Cardiac muscle cell (in vitro differentiated cells and primary cell): ENCODE results near the gene ZNF239. TPM values are rescaled to one million over a fixed set of nuclear protein-coding genes. Genes with fewer than 3 reads are reported as not detected.
A peak's percentile ranks its signal among the peaks of the same experiment; 100 is the strongest.
"Not testable (repeated sequence)": the region's sequence is repeated elsewhere in the genome, so short reads cannot be mapped to it uniquely, and the experiment has no call there.

Experiments used
- DNase-seq, 2 donors: peaks; one replicate each; pipeline versions ENCODE4 v3.0.0 to v3.0.0-alpha.2; 2010 to 2017; ENCODE audit warnings: low read depth in 1 of 2, low spot score in 1 of 2
- H3K27ac ChIP-seq: fragments of 200-600 bp; sonication (generic); 2 replicates; pipeline ENCODE4 v1.5.1; 2016
- H3K27me3 ChIP-seq: fragments of 200-600 bp; sonication (generic); 2 replicates; pipeline ENCODE4 v1.6.0; 2016; ENCODE audit warnings: control low read depth
- H3K36me3 ChIP-seq: fragments of 200-600 bp; sonication (generic); 2 replicates; pipeline ENCODE4 v1.5.1; 2016; ENCODE audit warnings: control low read depth
- H3K4me1 ChIP-seq: fragments of 200-600 bp; sonication (generic); 2 replicates; pipeline ENCODE4 v1.8.1; 2017; ENCODE audit warnings: low read depth, mild to moderate bottlenecking, mixed run types
- H3K4me3 ChIP-seq: fragments of 200-600 bp; sonication (generic); 2 replicates; pipeline ENCODE4 v1.5.1; 2016; ENCODE audit warnings: mild to moderate bottlenecking
- H3K9me3 ChIP-seq: fragments of 200-600 bp; sonication (generic); 2 replicates; pipeline ENCODE4 v1.5.1; 2017; ENCODE audit warnings: low read depth, mild to moderate bottlenecking, control low read depth
- CTCF ChIP-seq: IDR thresholded peaks from 2 replicates; pipeline ENCODE4 v1.5.1; 2012; ENCODE audit warnings: low read depth, mild to moderate bottlenecking, low read length
- polyA plus RNA-seq: library from polyadenylated mRNA; unstranded; fragments of >200 nt; fragmentation: Nextera tagmentation; extraction: Ambion mirVana; gene quantifications from 2 replicates; pipeline ENCODE4 v1.2.1, GENCODE V29; 2016
- total RNA-seq: library from RNA; depleted of rRNA; stranded (reverse); fragments of >200 nt; gene quantifications from 2 replicates; pipeline ENCODE4 v1.2.3, GENCODE V29; 2016

ZNF239 gene
- total and polyA plus RNA-seq, 2 experiments from 2014 or later = 2.8 to 6.1 TPM

- H3K4me1 ChIP-seq = peaks cover 2% of the 10 kb centered on the region
- no peaks in the 10 kb centered on the region for H3K27me3 ChIP-seq
- no peaks in the 10 kb centered on the region for H3K9me3 ChIP-seq
- H3K27ac ChIP-seq = no peak overlapping the region
- no peak for TF ChIP-seq CTCF
- DNase-seq = no peak
- peak overlapping the region; percentile 67 for H3K4me3 ChIP-seq
- no peaks in the 10 kb centered on the region for H3K36me3 ChIP-seq
Observed at GRCh38 chr10:43574906-43575305, 490 bp upstream of the ZNF239 start.

GRCh38 chr10:43573250-43574000, 991 bp downstream of the ZNF239 start:
- Histone ChIP-seq H3K4me1 (peaks cover 2% of the 10 kb centered on the region), H3K9me3 (no peaks in the 10 kb centered on the region), H3K27ac (no peak overlapping the region)

GRCh38 chr10:43570971-43571370, 3.4 kb downstream of the ZNF239 start:
- no peak overlapping the region for H3K4me3 ChIP-seq
- no peak for TF ChIP-seq CTCF
- H3K9me3 ChIP-seq = no peaks in the 10 kb centered on the region
- no peaks in the 10 kb centered on the region for H3K27me3 ChIP-seq
- no peak for DNase-seq
- peaks cover 3% of the 10 kb centered on the region for H3K36me3 ChIP-seq
- H3K27ac ChIP-seq = no peak overlapping the region
- peaks cover 2% of the 10 kb centered on the region for H3K4me1 ChIP-seq

More at GRCh38 chr10:43573250-43574000, 991 bp downstream of the ZNF239 start:
- H3K27me3 ChIP-seq = no peaks in the 10 kb centered on the region
- H3K4me3 ChIP-seq = peak overlapping the region; percentile 67
- no peak for TF ChIP-seq CTCF
- DNase-seq = peak in 1 of 2 donors; percentile 22
- H3K36me3 ChIP-seq = no peaks in the 10 kb centered on the region

- TF ChIP-seq CTCF = no peak
- H3K4me3 ChIP-seq = no peak overlapping the region
- H3K27ac ChIP-seq = no peak overlapping the region
- H3K9me3 ChIP-seq = no peaks in the 10 kb centered on the region
- DNase-seq = no peak
- peaks cover 3% of the 10 kb centered on the region for H3K36me3 ChIP-seq
- H3K27me3 ChIP-seq = no peaks in the 10 kb centered on the region
- peaks cover 2% of the 10 kb centered on the region for H3K4me1 ChIP-seq
Observed at GRCh38 chr10:43569681-43570080, 4.7 kb downstream of the ZNF239 start.

- no peaks in the 10 kb centered on the region for H3K27me3 ChIP-seq
- no peak for TF ChIP-seq CTCF
- no peaks in the 10 kb centered on the region for H3K9me3 ChIP-seq
- no peak for DNase-seq
- peaks cover 8% of the 10 kb centered on the region for H3K36me3 ChIP-seq
- H3K4me1 ChIP-seq = no peaks in the 10 kb centered on the region
- H3K4me3 ChIP-seq = no peak overlapping the region
- H3K27ac ChIP-seq = no peak overlapping the region
Observed at GRCh38 chr10:43557214-43557613, 17.2 kb downstream of the ZNF239 start.

- not testable (repeated sequence) for H3K27ac ChIP-seq, H3K4me3 ChIP-seq, H3K4me1 ChIP-seq, H3K36me3 ChIP-seq, H3K27me3 ChIP-seq, H3K9me3 ChIP-seq, DNase-seq
Observed at GRCh38 chr10:43543746-43544145, 30.7 kb downstream of the ZNF239 start.
